ENCODE results near the gene MEF2C. TPM values are rescaled to one million over a fixed set of nuclear protein-coding genes. Genes with fewer than 3 reads are reported as not detected.
A peak's percentile ranks its signal among the peaks of the same experiment; 100 is the strongest.

MEF2C gene
- total and polyA plus RNA-seq, 4 donors: 2.8 to 15.9 (median 10.1) TPM

- no peak for TF ChIP-seq REST (IDR thresholded peaks at IDR 0.05)
- no peak for TF ChIP-seq EGR1 (IDR thresholded peaks at IDR 0.05; ENCODE audit: low read depth in 2 of 2)
- TF ChIP-seq FOXA1 (IDR thresholded peaks at IDR 0.05): no peak
- no peak for TF ChIP-seq GABPA (IDR thresholded peaks at IDR 0.05 in 1 of 2, conservative IDR thresholded peaks at IDR 0.05 in 1 of 2)
These were observed 12.9 kb upstream of the MEF2C start (continued) for GRCh38 chr5:88895681-88896501.

- TF ChIP-seq YY1 (IDR thresholded peaks at IDR 0.05): no peak
These were observed 9.7 kb upstream of the MEF2C start for GRCh38 chr5:88892669-88893068.

GRCh38 chr5:88890070-88890781 is 7.2 kb upstream of the MEF2C start:
- peak overlapping the region; percentile 63 to 75 for H3K27ac ChIP-seq (ENCODE audit: low read depth in 1 of 2, low read length in 2 of 2)
- no peaks in the 10 kb centered on the region for H3K9me3 ChIP-seq (ENCODE audit: control insufficient read depth in 4 of 4, low read length in 3 of 4)
- peak overlapping the region in 2 of 3 donors; percentile 12 to 47 for H3K4me3 ChIP-seq (ENCODE audit: low read depth in 1 of 3, low read length in 3 of 3)
- no peaks in the 10 kb centered on the region for H3K27me3 ChIP-seq (ENCODE audit: control insufficient read depth in 4 of 4, insufficient read depth in 4 of 4, low read length in 3 of 4)
- no peak for DNase-seq (ENCODE audit: low spot score)
- no peaks in the 10 kb centered on the region for H3K36me3 ChIP-seq (ENCODE audit: control insufficient read depth in 4 of 4, insufficient read depth in 3 of 4, low read depth in 1 of 4, low read length in 3 of 4)
- no peak for TF ChIP-seq ZBTB33 (IDR thresholded peaks at IDR 0.05)
- no peak for TF ChIP-seq RAD21 (IDR thresholded peaks at IDR 0.05)
- TF ChIP-seq GABPA (IDR thresholded peaks at IDR 0.05 in 1 of 2, conservative IDR thresholded peaks at IDR 0.05 in 1 of 2): no peak
- TF ChIP-seq REST (IDR thresholded peaks at IDR 0.05): peak; percentile 38
- TF ChIP-seq TAF1 (conservative IDR thresholded peaks at IDR 0.05): no peak
- TF ChIP-seq RXRA (IDR thresholded peaks at IDR 0.05): no peak
- no peak for TF ChIP-seq HNF4A (conservative IDR thresholded peaks at IDR 0.05)
- TF ChIP-seq HNF4G (IDR thresholded peaks at IDR 0.05): no peak
- H3K4me1 ChIP-seq (ENCODE audit: control insufficient read depth in 4 of 4, insufficient read depth in 4 of 4, low read length in 3 of 4): peaks cover 0 to 2% (median under 1%) of the 10 kb centered on the region in 4 donors
- WGBS: 34% methylated on average over 10 of the region's 10 CpGs
- H3K9ac ChIP-seq (ENCODE audit: low read depth in 1 of 2, low read length in 2 of 2): no peak overlapping the region

More at GRCh38 chr5:88892669-88893068, 9.7 kb upstream of the MEF2C start:
- Histone ChIP-seq H3K36me3 (ENCODE audit: control insufficient read depth in 4 of 4, insufficient read depth in 3 of 4, low read depth in 1 of 4, low read length in 3 of 4) (no peaks in the 10 kb centered on the region), H3K4me1 (ENCODE audit: control insufficient read depth in 4 of 4, insufficient read depth in 4 of 4, low read length in 3 of 4) (peaks cover 0 to 2% (median 0%) of the 10 kb centered on the region in 4 donors), H3K27me3 (ENCODE audit: control insufficient read depth in 4 of 4, insufficient read depth in 4 of 4, low read length in 3 of 4) (no peaks in the 10 kb centered on the region), H3K27ac (ENCODE audit: low read depth in 1 of 2, low read length in 2 of 2) (no peak overlapping the region), H3K9me3 (ENCODE audit: control insufficient read depth in 4 of 4, low read length in 3 of 4) (no peaks in the 10 kb centered on the region), H3K4me3 (ENCODE audit: low read depth in 1 of 3, low read length in 3 of 3) (no peak overlapping the region), H3K9ac (ENCODE audit: low read depth in 1 of 2, low read length in 2 of 2) (no peak overlapping the region)
- DNase-seq (ENCODE audit: low spot score): no peak
- 69% methylated on average over 3 of the region's 3 CpGs for WGBS
